D721Med (cell line): ENCODE measurements around the gene TMEM200A.

ENCODE experiments used
- DNase-seq: peaks from one replicate; pipeline ENCODE4 v3.0.0; 2011; ENCODE audit warnings: low spot score; ENCODE audit not compliant: insufficient read length
- FAIRE-seq: peaks from 2 replicates; lab custom pipeline; 2011; peaks lifted over from hg19 to GRCh38; lab: Jason Lieb, UNC
- TF ChIP-seq, protein P1 (sequence below): IDR thresholded peaks from 2 replicates; pipeline ENCODE4 v1.5.1; 2012; ENCODE audit warnings: mild to moderate bottlenecking, control low read depth; ENCODE audit not compliant: insufficient read depth; ENCODE audit errors: missing control alignments

TMEM200A gene

DNA sequence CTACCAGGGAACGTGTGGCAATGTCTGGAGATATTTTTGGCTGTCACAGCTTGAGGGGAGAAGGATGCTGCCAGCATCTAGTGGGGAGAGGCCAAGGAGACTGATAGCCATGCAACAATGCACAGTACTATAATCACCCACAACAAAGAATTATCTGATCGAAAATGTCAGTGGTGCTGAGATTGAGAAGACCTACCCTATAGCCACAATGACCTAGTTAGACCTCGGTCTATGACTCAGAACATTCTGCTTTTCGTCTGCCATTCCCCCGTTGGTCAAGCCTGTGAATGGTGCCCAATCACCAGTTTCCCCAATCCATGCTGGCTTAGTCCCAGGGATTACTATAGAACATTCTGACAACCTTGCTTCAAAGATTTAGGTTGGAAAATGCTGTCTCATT lies 93.5 kb downstream of the TMEM200A start:
- TF ChIP-seq, protein P1, sequence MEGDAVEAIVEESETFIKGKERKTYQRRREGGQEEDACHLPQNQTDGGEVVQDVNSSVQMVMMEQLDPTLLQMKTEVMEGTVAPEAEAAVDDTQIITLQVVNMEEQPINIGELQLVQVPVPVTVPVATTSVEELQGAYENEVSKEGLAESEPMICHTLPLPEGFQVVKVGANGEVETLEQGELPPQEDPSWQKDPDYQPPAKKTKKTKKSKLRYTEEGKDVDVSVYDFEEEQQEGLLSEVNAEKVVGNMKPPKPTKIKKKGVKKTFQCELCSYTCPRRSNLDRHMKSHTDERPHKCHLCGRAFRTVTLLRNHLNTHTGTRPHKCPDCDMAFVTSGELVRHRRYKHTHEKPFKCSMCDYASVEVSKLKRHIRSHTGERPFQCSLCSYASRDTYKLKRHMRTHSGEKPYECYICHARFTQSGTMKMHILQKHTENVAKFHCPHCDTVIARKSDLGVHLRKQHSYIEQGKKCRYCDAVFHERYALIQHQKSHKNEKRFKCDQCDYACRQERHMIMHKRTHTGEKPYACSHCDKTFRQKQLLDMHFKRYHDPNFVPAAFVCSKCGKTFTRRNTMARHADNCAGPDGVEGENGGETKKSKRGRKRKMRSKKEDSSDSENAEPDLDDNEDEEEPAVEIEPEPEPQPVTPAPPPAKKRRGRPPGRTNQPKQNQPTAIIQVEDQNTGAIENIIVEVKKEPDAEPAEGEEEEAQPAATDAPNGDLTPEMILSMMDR: no peak
- no peak for FAIRE-seq
- no peak for DNase-seq

DNA sequence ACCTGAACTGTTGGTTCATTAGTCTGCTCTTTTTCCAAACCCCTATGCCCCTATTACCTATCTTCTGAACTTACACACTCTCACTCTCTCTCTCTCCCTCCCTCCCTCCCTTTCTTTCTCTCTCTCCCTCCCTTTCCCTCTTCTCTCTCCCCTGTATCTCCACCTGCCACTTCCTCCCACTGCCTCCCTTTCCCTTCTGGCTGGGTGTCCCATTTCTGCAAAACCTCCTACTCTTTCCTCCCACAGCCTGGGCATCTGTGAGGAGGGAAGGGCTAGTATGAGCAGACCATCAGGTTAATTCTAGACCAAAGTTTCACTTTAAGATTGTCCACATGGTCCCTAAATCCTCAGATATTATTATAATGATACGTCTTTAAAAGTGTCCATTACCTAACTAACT lies 95.1 kb downstream of the TMEM200A start:
- TF ChIP-seq, protein P1: no peak
- FAIRE-seq (no peak), DNase-seq (no peak)

DNA sequence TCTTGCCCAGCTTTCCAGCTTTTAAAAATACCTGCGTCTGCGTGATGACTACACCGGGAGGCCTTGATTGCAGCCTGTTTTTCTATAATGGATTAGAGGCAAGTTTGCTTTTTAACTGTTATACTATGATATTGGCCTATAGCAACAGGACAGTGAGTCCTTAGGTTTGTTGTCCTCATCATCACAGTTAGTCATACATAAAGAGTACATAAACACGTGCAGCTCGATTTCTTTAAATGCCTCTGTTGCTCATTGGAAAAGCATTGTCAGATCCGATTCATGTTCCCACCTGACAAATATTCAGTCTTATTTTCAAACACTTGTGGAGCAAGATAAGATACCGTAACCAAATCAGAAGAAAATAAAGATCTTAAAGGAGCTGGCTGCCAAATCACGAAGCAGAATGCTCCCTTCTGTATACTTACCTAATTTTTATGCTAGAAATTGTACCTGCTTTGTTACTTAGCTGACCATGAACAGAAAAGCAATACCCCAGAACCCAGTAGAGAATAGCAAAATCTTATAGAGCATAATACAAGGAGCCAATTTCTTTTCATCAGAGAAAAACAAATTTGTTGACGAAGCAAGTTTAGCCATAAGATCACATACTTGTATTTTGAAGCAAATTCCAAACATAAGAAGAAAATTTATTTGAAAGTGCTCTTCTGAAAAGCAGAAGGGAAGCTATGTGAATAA lies 100.4 kb downstream of the TMEM200A start:
- FAIRE-seq: no peak
- TF ChIP-seq, protein P1: no peak
- no peak for DNase-seq

DNA sequence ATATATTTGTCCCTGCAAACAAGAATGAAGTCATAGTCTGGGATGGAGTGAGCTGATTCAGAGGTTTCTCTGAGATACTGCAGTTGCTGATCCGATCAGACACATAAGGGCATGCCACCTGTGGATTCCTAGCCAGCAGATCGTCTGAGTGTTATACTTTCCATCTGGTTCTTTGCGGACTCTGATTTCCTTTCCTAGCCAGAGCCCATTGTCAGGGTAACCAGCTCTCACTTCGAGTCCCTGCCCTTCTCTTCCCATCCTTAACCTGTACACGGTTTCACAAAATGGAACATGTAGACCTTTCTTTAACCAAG lies 100.9 kb downstream of the TMEM200A start:
- FAIRE-seq (no peak), DNase-seq (no peak)
- TF ChIP-seq, protein P1: no peak

DNA sequence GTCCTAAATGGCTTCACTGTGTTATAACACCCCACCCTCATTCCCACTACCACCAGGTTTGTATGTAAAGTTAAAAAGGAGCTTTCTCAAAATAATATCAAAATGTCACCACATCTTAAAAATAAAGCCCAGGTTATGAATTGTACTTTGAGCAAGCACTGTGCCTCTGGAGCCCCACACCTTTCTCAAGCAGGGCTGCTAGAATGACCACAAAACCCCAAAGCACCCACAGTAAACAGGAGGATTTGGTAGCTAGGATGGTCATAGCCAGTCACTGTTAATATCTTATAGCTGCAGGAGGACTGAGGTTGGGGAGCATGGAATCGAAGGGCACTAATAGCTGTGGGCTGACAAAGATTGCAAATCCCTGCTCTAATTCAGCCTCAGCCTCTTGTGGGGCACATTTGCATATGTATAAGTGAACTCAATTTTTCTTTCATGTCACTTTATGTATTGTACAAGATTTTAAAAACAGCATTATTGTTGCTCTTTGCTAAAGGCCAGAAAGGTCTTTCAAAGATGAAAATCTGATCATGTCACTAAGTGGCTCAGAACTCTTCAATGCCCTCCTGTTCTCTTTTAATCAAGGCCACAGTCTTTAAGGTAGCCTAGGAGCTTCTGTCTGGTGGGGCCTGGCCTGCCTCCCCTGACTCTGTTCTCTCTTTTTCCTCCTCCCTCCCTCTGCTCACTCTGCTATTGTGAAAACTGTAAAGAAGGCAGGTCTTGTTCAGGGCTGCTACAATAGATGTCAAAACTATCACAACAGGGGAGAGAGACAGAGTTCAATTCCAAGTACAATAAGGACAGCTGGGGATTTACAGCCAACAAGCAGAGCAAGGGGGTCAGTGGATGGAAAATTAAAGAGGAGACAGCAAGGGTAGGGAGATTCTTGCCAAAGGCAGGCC lies 101.6 kb downstream of the TMEM200A start:
- TF ChIP-seq, protein P1: no peak
- no peak for FAIRE-seq
- no peak for DNase-seq

DNA sequence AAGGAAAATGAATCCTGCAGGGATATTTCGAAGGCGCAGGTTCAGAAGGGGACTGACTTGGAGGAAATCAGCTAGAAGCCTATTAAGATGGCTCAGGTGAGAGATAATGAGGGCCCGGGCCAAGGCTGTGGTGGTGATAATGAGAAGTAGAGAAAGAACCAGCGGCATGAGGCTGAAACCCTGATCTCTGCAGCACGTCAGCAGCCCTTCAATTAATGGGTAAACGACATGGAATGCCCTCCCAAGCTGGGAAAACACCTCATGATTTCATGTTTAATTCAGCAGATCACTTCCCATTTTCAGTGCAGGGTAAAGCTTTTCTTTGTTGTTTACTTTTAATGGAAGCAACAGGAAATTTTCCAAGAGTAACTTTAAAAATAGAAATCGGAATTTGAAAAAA lies 104.9 kb downstream of the TMEM200A start:
- TF ChIP-seq, protein P1: no peak
- FAIRE-seq: no peak
- no peak for DNase-seq

DNA sequence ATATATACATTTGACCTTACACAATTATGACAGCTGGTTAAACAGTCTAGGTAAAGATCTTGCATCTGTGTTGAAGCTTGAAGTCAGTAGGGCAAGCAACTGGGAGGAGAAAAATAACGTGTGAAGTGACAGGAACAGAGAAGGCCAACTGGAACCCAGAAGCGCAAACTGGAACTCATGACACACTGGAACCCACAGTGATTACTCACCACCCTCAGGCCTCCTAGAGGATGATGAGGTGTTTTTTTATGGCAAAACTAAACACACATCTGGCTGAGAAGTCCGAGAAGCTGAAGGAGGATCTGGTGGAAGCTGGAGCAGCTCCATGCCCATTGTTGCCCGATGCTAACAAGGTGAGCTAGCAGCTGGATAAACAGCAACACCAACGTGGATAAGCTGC lies 108.1 kb downstream of the TMEM200A start:
- no peak for FAIRE-seq
- TF ChIP-seq, protein P1: no peak
- DNase-seq: no peak
